ENCODE data around the gene KRTAP5-8.
"Not testable (repeated sequence)": the region's sequence is repeated elsewhere in the genome, so short reads cannot be mapped to it uniquely, and the experiment has no call there.

GRCh38 chr11:71576688-71577465 lies 39.1 kb downstream of the KRTAP5-8 start:
- TF ChIP-seq, protein P1, sequence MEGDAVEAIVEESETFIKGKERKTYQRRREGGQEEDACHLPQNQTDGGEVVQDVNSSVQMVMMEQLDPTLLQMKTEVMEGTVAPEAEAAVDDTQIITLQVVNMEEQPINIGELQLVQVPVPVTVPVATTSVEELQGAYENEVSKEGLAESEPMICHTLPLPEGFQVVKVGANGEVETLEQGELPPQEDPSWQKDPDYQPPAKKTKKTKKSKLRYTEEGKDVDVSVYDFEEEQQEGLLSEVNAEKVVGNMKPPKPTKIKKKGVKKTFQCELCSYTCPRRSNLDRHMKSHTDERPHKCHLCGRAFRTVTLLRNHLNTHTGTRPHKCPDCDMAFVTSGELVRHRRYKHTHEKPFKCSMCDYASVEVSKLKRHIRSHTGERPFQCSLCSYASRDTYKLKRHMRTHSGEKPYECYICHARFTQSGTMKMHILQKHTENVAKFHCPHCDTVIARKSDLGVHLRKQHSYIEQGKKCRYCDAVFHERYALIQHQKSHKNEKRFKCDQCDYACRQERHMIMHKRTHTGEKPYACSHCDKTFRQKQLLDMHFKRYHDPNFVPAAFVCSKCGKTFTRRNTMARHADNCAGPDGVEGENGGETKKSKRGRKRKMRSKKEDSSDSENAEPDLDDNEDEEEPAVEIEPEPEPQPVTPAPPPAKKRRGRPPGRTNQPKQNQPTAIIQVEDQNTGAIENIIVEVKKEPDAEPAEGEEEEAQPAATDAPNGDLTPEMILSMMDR (IDR thresholded peaks at IDR 0.05): not testable (repeated sequence)
- not testable (repeated sequence) for TF ChIP-seq POLR2A (IDR thresholded peaks at IDR 0.05)

Data from Peyer's patch (tissue), 4 donors.